ENCODE results near the gene INO80. TPM values are rescaled to one million over a fixed set of nuclear protein-coding genes. Genes with fewer than 3 reads are reported as not detected.

The INO80 gene
- total RNA-seq, 1 donor from 2014 or later, result 23.5 TPM

- Histone ChIP-seq H3K27ac (ENCODE audit: low read depth, low read length) (no peak overlapping the region), H3K4me3 (ENCODE audit: low read length in 3 of 3) (no peak overlapping the region)
These were observed 167.2 kb downstream of the INO80 start for GRCh38 chr15:40948706-40949473.

GRCh38 chr15:40944510-40945296 is 171.4 kb downstream of the INO80 start:
- H3K9ac ChIP-seq (ENCODE audit: low read depth in 1 of 3, low read length in 3 of 3), result no peak overlapping the region
- H3K27me3 ChIP-seq (ENCODE audit: control insufficient read depth in 3 of 3, insufficient read depth in 3 of 3, low read length in 3 of 3), result no peaks in the 10 kb centered on the region
- no peaks in the 10 kb centered on the region for H3K36me3 ChIP-seq (ENCODE audit: control insufficient read depth in 3 of 3, insufficient read depth in 3 of 3, low read length in 3 of 3)

More at GRCh38 chr15:40948706-40949473, 167.2 kb downstream of the INO80 start:
- no peaks in the 10 kb centered on the region for H3K9me3 ChIP-seq (ENCODE audit: control insufficient read depth in 3 of 3, low read length in 3 of 3)
- no peaks in the 10 kb centered on the region for H3K27me3 ChIP-seq (ENCODE audit: control insufficient read depth in 3 of 3, insufficient read depth in 3 of 3, low read length in 3 of 3)
- peaks cover 18 to 27% (median 20%) of the 10 kb centered on the region in 3 donors for H3K4me1 ChIP-seq (ENCODE audit: control insufficient read depth in 3 of 3, insufficient read depth in 3 of 3, low read length in 3 of 3)
- no peak overlapping the region for H3K9ac ChIP-seq (ENCODE audit: low read depth in 1 of 3, low read length in 3 of 3)
- H3K36me3 ChIP-seq (ENCODE audit: control insufficient read depth in 3 of 3, insufficient read depth in 3 of 3, low read length in 3 of 3), result no peaks in the 10 kb centered on the region

GRCh38 chr15:40943764-40944365 is 172.2 kb downstream of the INO80 start:
- H3K27ac ChIP-seq (ENCODE audit: low read depth, low read length), result no peak overlapping the region

More at GRCh38 chr15:40944510-40945296, 171.4 kb downstream of the INO80 start:
- Histone ChIP-seq H3K9me3 (ENCODE audit: control insufficient read depth in 3 of 3, low read length in 3 of 3) (no peaks in the 10 kb centered on the region), H3K4me3 (ENCODE audit: low read length in 3 of 3) (no peak overlapping the region), H3K27ac (ENCODE audit: low read depth, low read length) (no peak overlapping the region), H3K4me1 (ENCODE audit: control insufficient read depth in 3 of 3, insufficient read depth in 3 of 3, low read length in 3 of 3) (peaks cover 34 to 40% (median 34%) of the 10 kb centered on the region in 3 donors)

GRCh38 chr15:40942878-40943277 is 173.2 kb downstream of the INO80 start:
- Histone ChIP-seq H3K4me3 (ENCODE audit: low read length in 3 of 3) (no peak overlapping the region), H3K9me3 (ENCODE audit: control insufficient read depth in 3 of 3, low read length in 3 of 3) (no peaks in the 10 kb centered on the region), H3K9ac (ENCODE audit: low read depth in 1 of 3, low read length in 3 of 3) (peak overlapping the region in 1 of 3 donors; percentile 79), H3K27ac (ENCODE audit: low read depth, low read length) (peak overlapping the region; percentile 79), H3K4me1 (ENCODE audit: control insufficient read depth in 3 of 3, insufficient read depth in 3 of 3, low read length in 3 of 3) (peaks cover 36 to 41% (median 38%) of the 10 kb centered on the region in 3 donors), H3K27me3 (ENCODE audit: control insufficient read depth in 3 of 3, insufficient read depth in 3 of 3, low read length in 3 of 3) (no peaks in the 10 kb centered on the region), H3K36me3 (ENCODE audit: control insufficient read depth in 3 of 3, insufficient read depth in 3 of 3, low read length in 3 of 3) (no peaks in the 10 kb centered on the region)

More at GRCh38 chr15:40943764-40944365, 172.2 kb downstream of the INO80 start:
- Histone ChIP-seq H3K4me3 (ENCODE audit: low read length in 3 of 3) (no peak overlapping the region), H3K9ac (ENCODE audit: low read depth in 1 of 3, low read length in 3 of 3) (no peak overlapping the region), H3K36me3 (ENCODE audit: control insufficient read depth in 3 of 3, insufficient read depth in 3 of 3, low read length in 3 of 3) (no peaks in the 10 kb centered on the region), H3K4me1 (ENCODE audit: control insufficient read depth in 3 of 3, insufficient read depth in 3 of 3, low read length in 3 of 3) (peaks cover 30 to 34% (median 33%) of the 10 kb centered on the region in 3 donors), H3K9me3 (ENCODE audit: control insufficient read depth in 3 of 3, low read length in 3 of 3) (no peaks in the 10 kb centered on the region), H3K27me3 (ENCODE audit: control insufficient read depth in 3 of 3, insufficient read depth in 3 of 3, low read length in 3 of 3) (no peaks in the 10 kb centered on the region)

- Histone ChIP-seq H3K4me1 (ENCODE audit: control insufficient read depth in 3 of 3, insufficient read depth in 3 of 3, low read length in 3 of 3) (peaks cover 41 to 46% (median 43%) of the 10 kb centered on the region in 3 donors), H3K9me3 (ENCODE audit: control insufficient read depth in 3 of 3, low read length in 3 of 3) (no peaks in the 10 kb centered on the region), H3K27me3 (ENCODE audit: control insufficient read depth in 3 of 3, insufficient read depth in 3 of 3, low read length in 3 of 3) (no peaks in the 10 kb centered on the region), H3K4me3 (ENCODE audit: low read length in 3 of 3) (peak overlapping the region; percentile 63 to 67 (median 66)), H3K9ac (ENCODE audit: low read depth in 1 of 3, low read length in 3 of 3) (peak overlapping the region; percentile 73 to 79 (median 77)), H3K36me3 (ENCODE audit: control insufficient read depth in 3 of 3, insufficient read depth in 3 of 3, low read length in 3 of 3) (no peaks in the 10 kb centered on the region), H3K27ac (ENCODE audit: low read depth, low read length) (peak overlapping the region; percentile 79)
These were observed 173.7 kb downstream of the INO80 start for GRCh38 chr15:40942337-40942854.

- Histone ChIP-seq H3K9ac (ENCODE audit: low read depth in 1 of 3, low read length in 3 of 3) (peak overlapping the region; percentile 73 to 79 (median 77)), H3K36me3 (ENCODE audit: control insufficient read depth in 3 of 3, insufficient read depth in 3 of 3, low read length in 3 of 3) (no peaks in the 10 kb centered on the region), H3K27ac (ENCODE audit: low read depth, low read length) (peak overlapping the region; percentile 79), H3K4me1 (ENCODE audit: control insufficient read depth in 3 of 3, insufficient read depth in 3 of 3, low read length in 3 of 3) (peaks cover 45 to 53% (median 48%) of the 10 kb centered on the region in 3 donors), H3K27me3 (ENCODE audit: control insufficient read depth in 3 of 3, insufficient read depth in 3 of 3, low read length in 3 of 3) (no peaks in the 10 kb centered on the region), H3K9me3 (ENCODE audit: control insufficient read depth in 3 of 3, low read length in 3 of 3) (no peaks in the 10 kb centered on the region), H3K4me3 (ENCODE audit: low read length in 3 of 3) (peak overlapping the region; percentile 63 to 67 (median 66))
These were observed 174.3 kb downstream of the INO80 start for GRCh38 chr15:40941528-40942336.

- Histone ChIP-seq H3K27ac (ENCODE audit: low read depth, low read length) (peak overlapping the region; percentile 79), H3K9ac (ENCODE audit: low read depth in 1 of 3, low read length in 3 of 3) (peak overlapping the region; percentile 2 to 79 (median 72)), H3K4me3 (ENCODE audit: low read length in 3 of 3) (peak overlapping the region; percentile 38 to 65 (median 50)), H3K27me3 (ENCODE audit: control insufficient read depth in 3 of 3, insufficient read depth in 3 of 3, low read length in 3 of 3) (no peaks in the 10 kb centered on the region), H3K9me3 (ENCODE audit: control insufficient read depth in 3 of 3, low read length in 3 of 3) (no peaks in the 10 kb centered on the region), H3K36me3 (ENCODE audit: control insufficient read depth in 3 of 3, insufficient read depth in 3 of 3, low read length in 3 of 3) (no peaks in the 10 kb centered on the region), H3K4me1 (ENCODE audit: control insufficient read depth in 3 of 3, insufficient read depth in 3 of 3, low read length in 3 of 3) (peaks cover 45 to 59% (median 54%) of the 10 kb centered on the region in 3 donors)
These were observed 175.0 kb downstream of the INO80 start for GRCh38 chr15:40941068-40941527.

GRCh38 chr15:40940296-40940801 is 175.7 kb downstream of the INO80 start:
- Histone ChIP-seq H3K9ac (ENCODE audit: low read depth in 1 of 3, low read length in 3 of 3) (peak overlapping the region in 2 of 3 donors; percentile 2 to 79), H3K4me1 (ENCODE audit: control insufficient read depth in 3 of 3, insufficient read depth in 3 of 3, low read length in 3 of 3) (peaks cover 45 to 65% (median 61%) of the 10 kb centered on the region in 3 donors), H3K27me3 (ENCODE audit: control insufficient read depth in 3 of 3, insufficient read depth in 3 of 3, low read length in 3 of 3) (no peaks in the 10 kb centered on the region), H3K4me3 (ENCODE audit: low read length in 3 of 3) (peak overlapping the region in 2 of 3 donors; percentile 13 to 22), H3K36me3 (ENCODE audit: control insufficient read depth in 3 of 3, insufficient read depth in 3 of 3, low read length in 3 of 3) (peaks cover 0 to 3% (median 0%) of the 10 kb centered on the region in 3 donors), H3K27ac (ENCODE audit: low read depth, low read length) (peak overlapping the region; percentile 79), H3K9me3 (ENCODE audit: control insufficient read depth in 3 of 3, low read length in 3 of 3) (no peaks in the 10 kb centered on the region)

- no peaks in the 10 kb centered on the region for H3K9me3 ChIP-seq (ENCODE audit: control insufficient read depth in 3 of 3, low read length in 3 of 3)
- peaks cover 45 to 73% (median 72%) of the 10 kb centered on the region in 3 donors for H3K4me1 ChIP-seq (ENCODE audit: control insufficient read depth in 3 of 3, insufficient read depth in 3 of 3, low read length in 3 of 3)
- H3K9ac ChIP-seq (ENCODE audit: low read depth in 1 of 3, low read length in 3 of 3), result no peak overlapping the region
- peaks cover 0 to 6% (median 4%) of the 10 kb centered on the region in 3 donors for H3K36me3 ChIP-seq (ENCODE audit: control insufficient read depth in 3 of 3, insufficient read depth in 3 of 3, low read length in 3 of 3)
- H3K4me3 ChIP-seq (ENCODE audit: low read length in 3 of 3), result no peak overlapping the region
- H3K27me3 ChIP-seq (ENCODE audit: control insufficient read depth in 3 of 3, insufficient read depth in 3 of 3, low read length in 3 of 3), result no peaks in the 10 kb centered on the region
- no peak overlapping the region for H3K27ac ChIP-seq (ENCODE audit: low read depth, low read length)
These were observed 177.6 kb downstream of the INO80 start for GRCh38 chr15:40938536-40938870.
